Measurements from ENCODE around the gene MEN1. TPM values are rescaled to one million over a fixed set of nuclear protein-coding genes. Genes with fewer than 3 reads are reported as not detected.

Gene MEN1
- total and polyA plus RNA-seq, 2 of the 13 experiments (the other 11 are each of a cell fraction or from before 2014, with no cell fraction given): 20.5 to 27.3 TPM

- BruUV-seq (replicated peaks): no TSS peak
- 97% methylated on average over 9 of the region's 9 CpGs for WGBS (ENCODE audit: low lambda C conversion rate)
- no peak overlapping the region for H3K27ac ChIP-seq (ENCODE audit: extremely low read length, insufficient read depth, low read length)
- FAIRE-seq (no peak), ATAC-seq (no peak), DNase-seq (ENCODE audit: low spot score) (no peak)
- peaks cover 50% of the 10 kb centered on the region for H3K4me1 ChIP-seq (ENCODE audit: insufficient read depth, low read length)
- H2AFZ ChIP-seq (ENCODE audit: low read length): no peak overlapping the region
- in situ Hi-C loops (cut with HindIII; ENCODE audit: extremely low pct_ligation_motif_present, low pct_unique_long_range_greater_than_20kb) (no loop called here), intact Hi-C loops (cut with micrococcal nuclease; ENCODE audit: unreplicated experiment) (no loop called here)
- CTCF ChIA-PET (ENCODE audit: low intra/inter-chr PET ratio, low total read pairs): no interaction called here
- H3K79me2 ChIP-seq (ENCODE audit: insufficient read depth, low read length): no peaks in the 10 kb centered on the region
- no peaks in the 10 kb centered on the region for H4K20me1 ChIP-seq (ENCODE audit: insufficient read depth, low read length)
- no peak overlapping the region for H3K9ac ChIP-seq (ENCODE audit: insufficient read depth, low read depth, low read length)
- H3K9me3 ChIP-seq (ENCODE audit: low read length): no peaks in the 10 kb centered on the region
- TF ChIP-seq HNRNPK (IDR thresholded peaks at IDR 0.05; ENCODE audit: low read depth, low read length, poor library complexity, severe bottlenecking): no peak
- no peak for TF ChIP-seq RFX5 (IDR thresholded peaks at IDR 0.05; ENCODE audit: low read depth, low read length)
- TF ChIP-seq ATF7 (IDR thresholded peaks at IDR 0.05): peak; percentile 72
- no peak for TF ChIP-seq ATF7 (CRISPR knock-in tag; IDR thresholded peaks at IDR 0.05)
- no peak for TF ChIP-seq NCOA1 (CRISPR knock-in tag; IDR thresholded peaks at IDR 0.05)
- TF ChIP-seq RAD51 (IDR thresholded peaks at IDR 0.05; ENCODE audit: borderline replicate concordance): no peak
- no peak overlapping the region for H3K4me3 ChIP-seq (replicated peaks in 1 of 3; ENCODE audit: insufficient read depth in 1 of 3, low read depth in 2 of 3, low read length in 3 of 3)
- no peak overlapping the region for H3K4me2 ChIP-seq (ENCODE audit: low read depth, low read length)
- POLR2A ChIA-PET: no interaction called here
- no peaks in the 10 kb centered on the region for H3K27me3 ChIP-seq (ENCODE audit: control insufficient read depth in 1 of 2, insufficient read depth in 2 of 2, low read length in 2 of 2)
- peaks cover 9 to 27% of the 10 kb centered on the region in 2 experiments; a peak in 4 of 5 replicates for H3K36me3 ChIP-seq (replicated peaks in 1 of 2; ENCODE audit: control insufficient read depth in 1 of 2, insufficient read depth in 2 of 2, low read length in 2 of 2)
Observed at GRCh38 chr11:64805481-64805880, 4.9 kb downstream of the MEN1 start.

GRCh38 chr11:64804346-64805210, 5.8 kb downstream of the MEN1 start:
- intact Hi-C loops (cut with micrococcal nuclease; ENCODE audit: unreplicated experiment) (loop anchor here (5.0 kb wide), 1 partner anchor 43 kb away; no protein-coding TSS in a partner anchor), in situ Hi-C loops (cut with HindIII; ENCODE audit: extremely low pct_ligation_motif_present, low pct_unique_long_range_greater_than_20kb) (loop anchor here (5.0 kb wide), 1 partner anchor 38 kb away; the partner anchor contains the start of gene CDC42BPG)
- peak overlapping the region; percentile 69 for H3K4me2 ChIP-seq (ENCODE audit: low read depth, low read length)
- H3K9ac ChIP-seq (ENCODE audit: insufficient read depth, low read depth, low read length): 0 out of 2 replicates have a peak overlapping the region, but pooled peaks have one; percentile 59
- FAIRE-seq: no peak
- ATAC-seq: no peak
- WGBS (ENCODE audit: low lambda C conversion rate): 93% methylated on average over 26 of the region's 41 CpGs
- no peak overlapping the region for H2AFZ ChIP-seq (ENCODE audit: low read length)
- H3K79me2 ChIP-seq (ENCODE audit: insufficient read depth, low read length): no peaks in the 10 kb centered on the region
- H3K36me3 ChIP-seq (replicated peaks in 1 of 2; ENCODE audit: control insufficient read depth in 1 of 2, insufficient read depth in 2 of 2, low read length in 2 of 2): peaks cover 9 to 27% of the 10 kb centered on the region in 2 experiments; a peak in 4 of 5 replicates
- H4K20me1 ChIP-seq (ENCODE audit: insufficient read depth, low read length): no peaks in the 10 kb centered on the region
- BruUV-seq (replicated peaks): no TSS peak
- no peaks in the 10 kb centered on the region for H3K9me3 ChIP-seq (ENCODE audit: low read length)
- TF ChIP-seq RBFOX2 (IDR thresholded peaks at IDR 0.05; ENCODE audit: low read depth, low read length) (peak; percentile 59), AGO2 (optimal IDR thresholded peaks at IDR 0.05; ENCODE audit: low read depth, low read length) (peak; percentile 37), ZNF672 (CRISPR knock-in tag; IDR thresholded peaks at IDR 0.05) (no peak), ZBTB38 (CRISPR knock-in tag; IDR thresholded peaks at IDR 0.05) (peak; percentile 31; the same call in 1 of the 2 replicates)
- ChIA-PET CTCF (ENCODE audit: low intra/inter-chr PET ratio, low total read pairs) (no interaction called here), POLR2A (interaction anchor here (2.3 kb wide), 1 partner anchor 39 kb away, joined by 5 read pairs; the partner anchor contains the start of gene CDC42BPG)
- no peaks in the 10 kb centered on the region for H3K27me3 ChIP-seq (ENCODE audit: control insufficient read depth in 1 of 2, insufficient read depth in 2 of 2, low read length in 2 of 2)
- no peak overlapping the region; a peak in 1 of 6 replicates for H3K4me3 ChIP-seq (replicated peaks in 1 of 3; ENCODE audit: insufficient read depth in 1 of 3, low read depth in 2 of 3, low read length in 3 of 3)
- H3K4me1 ChIP-seq (ENCODE audit: insufficient read depth, low read length): peaks cover 57% of the 10 kb centered on the region
- H3K27ac ChIP-seq (ENCODE audit: extremely low read length, insufficient read depth, low read length): peak overlapping the region; percentile 63
- DNase-seq (ENCODE audit: low spot score): no peak

Measured in HepG2 (cell line).